Type B pancreatic cell (in vitro differentiated cells): Measurements from ENCODE around the gene CENPP. TPM values are rescaled to one million over a fixed set of nuclear protein-coding genes. Genes with fewer than 3 reads are reported as not detected.
A peak's percentile ranks its signal among the peaks of the same experiment; 100 is the strongest.

ENCODE experiments used
- DNase-seq: peaks from one replicate; pipeline ENCODE4 v3.0.0; 2021; ENCODE audit warnings: mixed read lengths; ENCODE audit not compliant: unreplicated experiment; ENCODE audit errors: extremely low spot score
- H3K27ac Mint-ChIP-seq: 2 replicates; pipeline ENCODE4 v1.8.0; 2021; ENCODE audit warnings: mild to moderate bottlenecking, mixed read lengths
- H3K27me3 Mint-ChIP-seq: 2 replicates; pipeline ENCODE4 v1.8.0; 2021; ENCODE audit warnings: mixed read lengths
- H3K36me3 Mint-ChIP-seq: 2 replicates; pipeline ENCODE4 v1.8.0; 2021; ENCODE audit warnings: mixed read lengths
- H3K4me1 Mint-ChIP-seq: one replicate; pipeline ENCODE4 v1.8.0; 2021; ENCODE audit warnings: mixed read lengths; ENCODE audit not compliant: unreplicated experiment
- H3K4me3 Mint-ChIP-seq: 2 replicates; pipeline ENCODE4 v1.8.0; 2021; ENCODE audit warnings: mild to moderate bottlenecking, mixed read lengths
- H3K9me3 Mint-ChIP-seq: 2 replicates; pipeline ENCODE4 v1.8.0; 2021; ENCODE audit warnings: mixed read lengths
- total RNA-seq: library from RNA; stranded (reverse); gene quantifications from 2 replicates; pipeline ENCODE4 v1.2.1, GENCODE V29; 2021; ENCODE audit warnings: low replicate concordance
- TF ChIP-seq, protein P1 (sequence below): fragments of 200-600 bp; sonication (generic); conservative IDR thresholded peaks from 2 replicates; pipeline ENCODE4 v1.5.0; 2021; ENCODE audit warnings: antibody characterized with exemption, mild to moderate bottlenecking

The CENPP gene
- total RNA-seq, 1 donor from 2014 or later: 7.6 TPM

DNA sequence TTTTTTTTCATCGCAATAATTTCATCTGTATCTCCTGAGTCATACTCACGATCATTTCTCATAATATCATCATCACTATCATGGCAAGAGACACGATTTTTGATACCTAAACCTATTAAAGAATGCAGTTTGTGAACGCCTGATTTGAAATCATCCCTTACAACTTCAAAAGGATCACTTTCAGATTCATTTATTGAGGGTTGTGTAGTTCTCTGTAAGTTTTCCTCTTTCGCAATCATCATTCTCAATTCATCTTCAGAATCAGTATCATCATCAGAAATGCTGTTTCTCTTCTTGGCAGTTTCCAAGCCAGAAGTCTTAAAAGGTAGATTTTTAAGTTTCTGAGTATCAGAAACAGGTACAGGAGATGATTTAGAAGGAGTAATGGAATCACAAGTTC is 10.3 kb upstream of the CENPP start:
- DNase-seq: no peak
- H3K9me3 Mint-ChIP-seq: no peaks in the 10 kb centered on the region
- no peak overlapping the region for H3K27ac Mint-ChIP-seq
- no peaks in the 10 kb centered on the region for H3K27me3 Mint-ChIP-seq
- TF ChIP-seq, protein P1, sequence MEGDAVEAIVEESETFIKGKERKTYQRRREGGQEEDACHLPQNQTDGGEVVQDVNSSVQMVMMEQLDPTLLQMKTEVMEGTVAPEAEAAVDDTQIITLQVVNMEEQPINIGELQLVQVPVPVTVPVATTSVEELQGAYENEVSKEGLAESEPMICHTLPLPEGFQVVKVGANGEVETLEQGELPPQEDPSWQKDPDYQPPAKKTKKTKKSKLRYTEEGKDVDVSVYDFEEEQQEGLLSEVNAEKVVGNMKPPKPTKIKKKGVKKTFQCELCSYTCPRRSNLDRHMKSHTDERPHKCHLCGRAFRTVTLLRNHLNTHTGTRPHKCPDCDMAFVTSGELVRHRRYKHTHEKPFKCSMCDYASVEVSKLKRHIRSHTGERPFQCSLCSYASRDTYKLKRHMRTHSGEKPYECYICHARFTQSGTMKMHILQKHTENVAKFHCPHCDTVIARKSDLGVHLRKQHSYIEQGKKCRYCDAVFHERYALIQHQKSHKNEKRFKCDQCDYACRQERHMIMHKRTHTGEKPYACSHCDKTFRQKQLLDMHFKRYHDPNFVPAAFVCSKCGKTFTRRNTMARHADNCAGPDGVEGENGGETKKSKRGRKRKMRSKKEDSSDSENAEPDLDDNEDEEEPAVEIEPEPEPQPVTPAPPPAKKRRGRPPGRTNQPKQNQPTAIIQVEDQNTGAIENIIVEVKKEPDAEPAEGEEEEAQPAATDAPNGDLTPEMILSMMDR: no peak
- H3K4me3 Mint-ChIP-seq: no peak overlapping the region
- H3K4me1 Mint-ChIP-seq: no peaks in the 10 kb centered on the region
- H3K36me3 Mint-ChIP-seq: peaks cover 31% of the 10 kb centered on the region

DNA sequence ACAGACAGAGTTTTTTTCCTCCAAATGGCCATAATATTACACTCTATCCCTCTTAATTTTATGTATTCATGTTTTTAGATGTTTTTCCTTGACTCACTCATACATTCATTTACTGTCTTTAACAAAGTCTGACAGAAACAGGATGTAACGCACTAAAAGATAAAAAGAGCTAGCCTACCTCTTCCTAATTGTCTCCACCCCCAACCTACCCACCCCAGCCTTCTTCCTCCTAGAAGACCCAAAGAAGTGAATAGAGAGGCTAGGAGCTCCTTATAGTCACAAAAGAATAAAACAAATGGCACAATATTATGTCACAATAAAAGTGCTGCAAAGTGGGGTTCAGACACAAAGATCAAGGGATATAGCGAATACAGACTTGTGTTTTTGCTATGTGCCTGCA is 1.3 kb upstream of the CENPP start:
- DNase-seq: no peak
- peaks cover 22% of the 10 kb centered on the region for H3K4me1 Mint-ChIP-seq
- H3K27ac Mint-ChIP-seq: peak overlapping the region; percentile 97
- no peaks in the 10 kb centered on the region for H3K27me3 Mint-ChIP-seq
- no peaks in the 10 kb centered on the region for H3K9me3 Mint-ChIP-seq
- peak overlapping the region; percentile 99 for H3K4me3 Mint-ChIP-seq
- TF ChIP-seq, protein P1: no peak
- no peaks in the 10 kb centered on the region for H3K36me3 Mint-ChIP-seq

DNA sequence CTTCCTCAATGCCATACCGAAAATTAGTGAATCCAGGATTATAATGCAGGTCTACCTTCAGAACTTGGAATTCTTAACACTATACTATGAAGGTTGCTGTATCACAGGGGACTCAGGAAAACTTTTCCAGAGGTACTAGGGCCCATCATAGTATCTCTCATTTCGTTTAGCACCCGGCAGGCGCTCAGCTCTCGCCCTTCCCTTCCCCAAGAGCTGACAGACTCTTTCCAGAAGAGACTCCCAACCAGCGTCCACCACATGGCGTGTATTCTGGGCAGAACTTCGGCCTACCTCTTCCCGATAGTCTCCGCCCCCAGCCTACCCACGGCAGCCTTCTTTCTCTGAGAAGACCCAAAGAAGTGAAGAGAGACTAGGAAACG is 874 bp upstream of the CENPP start:
- Mint-ChIP-seq H3K4me1 (peaks cover 22% of the 10 kb centered on the region), H3K27me3 (no peaks in the 10 kb centered on the region), H3K27ac (peak overlapping the region; percentile 97), H3K4me3 (peak overlapping the region; percentile 99), H3K9me3 (no peaks in the 10 kb centered on the region), H3K36me3 (no peaks in the 10 kb centered on the region)
- TF ChIP-seq, protein P1: no peak
- no peak for DNase-seq

DNA sequence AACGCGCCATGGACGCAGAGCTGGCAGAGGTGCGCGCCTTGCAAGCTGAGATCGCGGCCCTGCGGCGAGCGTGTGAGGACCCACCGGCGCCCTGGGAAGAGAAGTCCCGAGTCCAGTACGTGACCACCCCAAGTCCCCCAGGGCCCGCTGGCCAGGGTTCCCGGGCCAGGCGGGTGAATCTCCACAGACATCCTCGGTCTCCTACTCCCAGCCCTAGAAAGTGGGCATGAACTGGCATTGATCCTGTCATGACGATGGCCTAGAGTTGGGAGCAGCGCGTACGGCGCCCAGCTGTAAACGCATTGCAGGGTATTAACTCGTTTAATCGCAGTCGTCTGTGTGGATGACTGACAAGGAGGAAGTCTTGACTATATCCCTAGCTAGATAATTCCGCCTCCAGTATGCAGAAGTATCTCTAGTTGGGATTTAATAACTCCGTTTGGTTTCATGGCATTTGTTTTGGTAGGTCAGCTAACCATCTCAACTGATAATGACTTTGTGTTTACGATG is 293 bp downstream of the CENPP start:
- TF ChIP-seq, protein P1: no peak
- Mint-ChIP-seq H3K27ac (peak overlapping the region; percentile 97), H3K4me1 (peaks cover 22% of the 10 kb centered on the region), H3K9me3 (no peaks in the 10 kb centered on the region), H3K4me3 (peak overlapping the region; percentile 99), H3K27me3 (no peaks in the 10 kb centered on the region), H3K36me3 (no peaks in the 10 kb centered on the region)
- DNase-seq: no peak

DNA sequence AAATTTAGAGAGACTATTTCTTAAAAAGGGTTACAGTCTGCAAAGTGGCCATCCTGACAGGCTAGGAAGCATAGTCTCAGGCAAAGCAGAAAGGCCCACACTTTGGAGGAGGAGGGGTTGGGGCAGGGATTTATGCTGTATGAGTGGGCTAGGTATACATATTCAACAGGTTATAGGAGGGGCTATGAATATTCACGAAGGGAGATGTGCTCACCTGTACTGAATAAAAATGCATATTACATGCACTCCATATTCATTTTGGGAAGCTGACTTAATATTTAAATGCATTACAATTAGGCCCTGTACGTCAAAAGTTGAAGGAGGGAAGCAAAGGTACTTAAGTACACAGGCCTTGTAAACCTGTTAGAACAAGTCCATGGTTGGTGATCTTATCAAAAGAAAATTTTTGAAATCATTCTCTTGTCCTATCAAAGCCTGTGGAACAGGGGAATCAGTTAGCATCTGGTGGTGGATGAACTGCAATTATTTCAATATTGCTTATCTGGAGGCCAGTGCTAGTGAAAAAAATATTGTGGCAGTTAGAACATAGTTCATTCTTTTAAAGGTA is 1.6 kb downstream of the CENPP start:
- Mint-ChIP-seq H3K9me3 (no peaks in the 10 kb centered on the region), H3K36me3 (no peaks in the 10 kb centered on the region), H3K27me3 (no peaks in the 10 kb centered on the region), H3K4me3 (peak overlapping the region; percentile 99), H3K27ac (peak overlapping the region; percentile 97), H3K4me1 (peaks cover 22% of the 10 kb centered on the region)
- TF ChIP-seq, protein P1: no peak
- DNase-seq: no peak
